H54 (cell line): Measurements from ENCODE around the gene KCTD12.
"Not testable (repeated sequence)": the region's sequence is repeated elsewhere in the genome, so short reads cannot be mapped to it uniquely, and the experiment has no call there.

Source experiments
- DNase-seq: peaks from one replicate; pipeline ENCODE4 v3.0.0; 2011; ENCODE audit warnings: low spot score, mixed read lengths; ENCODE audit not compliant: insufficient read length
- FAIRE-seq: peaks from 3 replicates; lab custom pipeline; 2011; peaks lifted over from hg19 to GRCh38; lab: Jason Lieb, UNC
- POLR2A ChIP-seq: IDR thresholded peaks from 2 replicates; pipeline ENCODE4 v1.6.1; 2011; ENCODE audit warnings: low read depth, mild to moderate bottlenecking, low read length

KCTD12 gene

DNA sequence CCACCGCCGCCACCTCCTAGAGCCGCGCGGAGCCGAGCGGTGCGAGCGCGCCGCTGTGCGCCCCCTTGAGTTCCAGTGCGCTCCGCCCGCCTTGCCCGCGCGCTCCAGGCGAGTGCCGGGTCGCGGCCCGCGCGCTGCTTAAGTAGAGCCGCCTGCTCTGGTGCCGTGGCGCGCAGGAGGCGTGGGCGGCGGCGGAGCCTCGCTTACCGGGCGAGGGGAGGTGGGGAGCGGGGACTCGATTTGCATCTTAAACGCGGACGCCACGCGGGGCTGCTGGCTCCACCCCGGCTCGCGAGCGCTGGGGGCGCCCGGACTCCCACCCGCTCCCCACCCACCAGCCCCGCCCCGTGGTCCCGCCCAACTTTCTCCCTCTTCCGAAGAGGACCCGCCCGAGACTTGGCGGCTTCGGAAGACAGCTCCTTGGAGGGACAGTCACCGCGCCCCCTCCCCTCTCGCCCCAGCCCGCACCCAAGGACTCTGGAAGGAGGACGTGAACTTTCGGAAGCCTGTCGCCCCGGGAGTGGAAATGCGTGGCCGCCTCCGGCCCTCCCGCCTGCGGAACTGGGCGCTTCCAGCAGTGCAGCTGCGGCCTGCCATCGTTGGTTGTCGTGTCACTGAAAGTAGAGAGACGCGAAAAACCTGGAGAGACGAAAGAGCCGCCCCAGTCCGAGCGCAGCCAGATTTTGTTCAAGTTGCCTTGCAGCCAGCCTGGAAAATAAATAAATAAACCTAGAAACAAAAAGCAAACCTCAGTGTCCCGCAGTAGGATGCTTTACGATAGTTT, at the start of gene KCTD12:
TSS of gene KCTD12 (minus strand) at position 114 of the 784 bp plus-strand sequence. CDS start 257 bp downstream, outside the sequence.
- FAIRE-seq (no peak), DNase-seq (peak; percentile 52)
- peak; percentile 62 for TF ChIP-seq POLR2A

DNA sequence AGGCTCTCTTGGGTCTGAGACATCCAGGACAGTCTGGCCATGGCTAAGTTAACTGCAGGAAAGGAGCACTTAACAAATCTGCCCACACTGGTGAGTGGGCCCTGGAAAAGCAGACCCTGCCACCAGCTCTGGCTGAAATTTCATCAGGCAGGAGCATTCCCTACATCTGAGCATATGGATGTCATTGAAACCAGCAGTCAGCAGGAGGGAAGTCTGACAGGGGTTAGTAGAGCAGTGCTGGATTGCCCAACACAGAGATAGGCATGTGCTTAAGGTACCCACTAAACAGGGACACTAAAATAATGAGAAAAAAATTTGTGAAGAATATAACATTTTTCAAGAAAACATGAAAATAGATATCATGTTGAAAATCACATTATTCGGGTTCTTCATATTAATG, 48.5 kb upstream of the KCTD12 start:
- DNase-seq (no peak), FAIRE-seq (no peak)
- TF ChIP-seq POLR2A: no peak

DNA sequence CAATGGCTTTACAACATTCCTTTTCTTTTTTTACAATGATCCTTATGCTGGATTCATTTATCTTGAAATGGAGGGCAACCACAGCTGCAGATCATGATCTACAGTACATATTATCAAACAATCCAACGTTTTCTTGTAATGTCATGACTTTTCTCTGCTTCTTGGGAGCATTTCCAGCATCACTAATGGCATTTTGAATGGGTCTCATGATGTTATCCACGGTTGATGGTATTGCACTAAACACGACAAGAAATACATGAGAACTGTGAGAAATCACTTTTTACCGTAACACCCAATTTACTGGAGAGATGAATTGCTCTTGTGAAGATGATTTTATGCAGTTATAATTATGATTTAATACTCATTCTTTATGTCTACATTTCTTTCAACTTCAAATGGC, 45.9 kb upstream of the KCTD12 start:
- FAIRE-seq (no peak), DNase-seq (no peak)
- TF ChIP-seq POLR2A: no peak

DNA sequence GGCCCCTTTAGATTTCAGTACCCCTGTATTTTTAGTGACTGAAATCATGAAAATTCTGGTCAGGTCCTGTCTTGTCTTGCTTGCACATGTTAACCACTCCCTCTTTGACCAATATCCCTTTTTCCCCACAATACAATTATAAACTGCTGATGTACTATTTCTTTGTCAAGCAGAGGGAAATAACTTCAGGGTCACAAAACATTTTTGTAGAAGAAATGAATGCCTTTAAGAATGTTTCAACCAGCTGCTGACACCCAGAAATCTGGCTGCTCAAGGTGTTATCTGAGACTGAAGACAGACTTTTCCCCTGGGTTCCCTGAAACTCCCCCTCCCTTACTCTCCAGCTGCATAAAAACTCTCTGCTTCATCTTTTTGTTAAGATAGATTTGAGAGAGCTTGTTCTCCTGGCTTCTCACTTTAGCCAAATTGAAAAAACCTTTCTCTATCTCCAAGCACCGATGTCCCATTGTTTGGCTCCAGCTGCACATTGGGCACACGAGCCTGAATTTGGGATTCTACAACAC, 43.7 kb upstream of the KCTD12 start:
- no peak for TF ChIP-seq POLR2A
- FAIRE-seq (no peak), DNase-seq (no peak)

DNA sequence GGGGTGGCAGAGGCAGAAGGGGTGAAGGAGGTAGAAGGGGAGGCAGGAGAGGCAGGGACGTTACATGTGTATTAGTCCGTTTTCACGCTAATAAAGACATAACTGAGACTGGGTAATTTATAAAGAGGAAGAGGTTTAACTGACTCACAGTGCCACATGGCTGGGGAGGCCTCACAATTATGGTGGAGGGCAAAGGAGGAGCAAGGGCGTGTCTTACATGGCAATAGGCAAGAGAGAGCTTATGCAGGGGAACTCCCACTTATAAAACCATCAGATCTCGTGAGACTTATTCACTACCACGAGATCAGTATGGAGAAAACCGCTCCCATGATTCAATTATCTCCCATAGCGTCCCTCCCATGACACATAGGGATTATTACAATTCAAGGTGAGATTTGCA, 43.1 kb upstream of the KCTD12 start:
- no peak for TF ChIP-seq POLR2A
- DNase-seq (no peak), FAIRE-seq (no peak)

DNA sequence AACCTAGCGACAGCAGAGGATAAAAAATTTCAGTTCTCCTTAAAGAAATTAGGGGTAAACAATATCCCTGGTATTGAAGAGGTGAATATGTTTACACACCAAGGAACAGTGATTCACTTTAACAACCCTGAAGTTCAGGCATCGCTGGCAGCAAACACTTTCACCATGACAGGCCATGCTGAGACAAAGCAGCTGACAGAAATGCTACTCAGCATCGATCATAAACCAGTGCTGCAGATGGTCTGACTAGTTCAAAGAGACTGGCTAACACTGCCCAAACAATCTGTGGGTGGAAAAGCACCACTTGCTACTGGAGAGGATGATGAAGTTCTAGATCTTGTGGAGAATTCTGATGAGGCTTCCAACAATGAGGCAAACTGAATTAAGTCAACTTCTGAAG, 42.3 kb upstream of the KCTD12 start:
- no peak for TF ChIP-seq POLR2A
- DNase-seq (no peak), FAIRE-seq (no peak)

DNA sequence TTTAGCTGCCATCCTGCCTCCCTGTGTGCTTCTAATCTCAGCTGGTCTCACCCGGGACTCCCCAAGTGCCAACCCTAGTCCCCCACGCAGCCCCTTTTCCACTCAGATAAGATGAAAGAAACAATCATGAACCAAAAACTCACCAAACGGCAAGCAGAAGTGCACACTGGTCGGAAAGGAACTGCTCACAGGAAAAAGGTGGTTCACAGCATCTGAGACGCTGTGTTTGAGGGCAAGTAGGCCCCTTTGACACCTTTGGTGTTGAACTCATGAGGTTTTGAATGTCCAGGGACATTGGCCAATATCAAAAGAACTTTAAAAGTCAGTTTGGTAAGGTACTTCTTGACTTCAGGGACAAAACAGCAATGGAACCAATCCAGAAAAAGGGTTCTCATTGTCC, 41.8 kb upstream of the KCTD12 start:
- FAIRE-seq: no peak
- DNase-seq: no peak
- no peak for TF ChIP-seq POLR2A

DNA sequence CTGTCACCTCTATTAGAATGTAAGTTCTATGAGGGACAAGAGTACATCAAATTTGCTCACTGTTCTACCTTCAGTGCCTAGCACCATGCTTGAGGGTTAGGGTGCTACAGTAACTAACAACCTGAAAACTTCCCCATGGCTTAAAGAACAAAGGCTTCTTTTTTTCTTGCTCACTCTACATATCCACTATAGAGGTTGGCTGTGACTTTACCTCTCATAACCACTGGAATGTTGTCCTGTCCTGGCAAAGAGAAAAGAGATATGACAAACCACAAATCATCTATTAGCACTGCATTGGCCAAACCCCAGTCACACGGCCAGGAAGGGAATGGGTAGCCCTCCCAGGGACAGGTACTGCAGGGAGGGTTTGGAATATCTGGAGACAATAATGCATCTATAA, 38.9 kb upstream of the KCTD12 start:
- TF ChIP-seq POLR2A: no peak
- DNase-seq (no peak), FAIRE-seq (no peak)

DNA sequence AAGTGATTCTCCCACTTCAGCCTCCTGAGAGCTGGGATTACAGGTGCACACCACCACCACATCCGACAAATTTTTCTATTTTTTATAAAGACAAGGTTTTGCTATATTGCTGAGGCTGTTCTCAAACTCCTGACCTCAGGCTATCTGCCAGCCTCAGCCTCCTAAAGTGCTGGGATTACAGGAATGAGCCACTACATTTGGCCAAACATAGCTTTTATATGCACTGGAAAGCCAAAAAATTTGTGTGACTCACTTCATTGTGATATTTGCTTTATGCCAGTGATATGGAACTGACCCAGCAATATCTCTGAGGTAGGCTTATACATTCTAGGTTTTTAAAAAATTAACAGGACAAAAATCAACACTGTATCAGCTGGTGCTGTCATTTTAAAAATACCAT, 35.3 kb upstream of the KCTD12 start:
- TF ChIP-seq POLR2A: no peak
- no peak for FAIRE-seq
- no peak for DNase-seq

DNA sequence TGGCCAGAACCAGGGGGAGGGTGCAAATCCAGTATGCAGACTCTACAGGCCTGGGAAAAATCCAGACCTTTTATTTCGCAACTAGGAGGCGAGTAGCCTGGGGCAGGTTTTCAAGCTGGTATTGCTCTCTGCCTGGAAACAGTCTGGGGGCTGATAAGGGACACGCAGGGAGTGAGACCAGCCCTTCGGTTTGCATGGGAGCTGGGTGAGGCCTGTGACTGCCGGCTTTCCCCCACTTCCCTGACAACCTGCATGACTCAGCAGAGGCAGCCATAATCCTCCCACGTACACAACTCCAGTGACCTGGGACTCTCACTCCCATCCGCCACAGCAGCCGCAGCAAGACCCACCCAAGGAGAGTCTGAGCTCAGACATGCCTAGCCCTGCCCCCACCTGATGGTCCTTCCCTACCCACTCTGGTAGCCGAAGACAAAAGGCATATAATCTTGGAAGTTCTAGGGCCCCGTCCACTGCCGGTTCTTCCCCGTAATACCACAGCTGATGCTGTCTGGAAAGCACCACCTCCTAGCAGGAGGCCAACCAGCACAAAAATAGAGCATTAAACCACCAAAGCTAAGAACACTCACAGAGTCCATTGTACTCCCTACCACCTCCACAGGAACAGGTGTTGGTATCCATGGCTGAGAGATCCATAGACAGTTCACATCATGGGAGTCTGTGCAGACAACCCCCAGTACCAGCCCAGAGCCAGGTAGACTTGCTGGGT, 31.7 kb upstream of the KCTD12 start:
- not testable (repeated sequence) for FAIRE-seq, DNase-seq

DNA sequence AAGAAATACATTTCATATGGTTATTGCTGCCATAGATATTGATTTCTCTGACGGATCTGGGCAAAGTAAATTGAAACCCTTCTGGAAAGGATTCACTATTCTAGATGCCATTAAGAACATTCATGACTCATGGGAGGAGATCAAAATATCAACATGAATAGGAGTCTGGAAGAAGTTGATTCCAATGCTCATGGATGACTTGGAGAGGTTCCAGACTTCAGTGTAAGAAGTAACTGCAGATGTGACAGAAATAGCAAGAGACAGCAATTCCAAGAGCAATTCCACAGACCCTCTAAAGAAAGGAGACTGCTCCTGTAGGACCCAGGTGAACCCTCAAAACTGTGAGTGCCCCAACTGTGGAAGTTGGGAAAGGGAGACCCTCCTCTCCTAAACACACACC, 30.9 kb upstream of the KCTD12 start:
- no peak for DNase-seq
- FAIRE-seq: no peak
- no peak for TF ChIP-seq POLR2A

DNA sequence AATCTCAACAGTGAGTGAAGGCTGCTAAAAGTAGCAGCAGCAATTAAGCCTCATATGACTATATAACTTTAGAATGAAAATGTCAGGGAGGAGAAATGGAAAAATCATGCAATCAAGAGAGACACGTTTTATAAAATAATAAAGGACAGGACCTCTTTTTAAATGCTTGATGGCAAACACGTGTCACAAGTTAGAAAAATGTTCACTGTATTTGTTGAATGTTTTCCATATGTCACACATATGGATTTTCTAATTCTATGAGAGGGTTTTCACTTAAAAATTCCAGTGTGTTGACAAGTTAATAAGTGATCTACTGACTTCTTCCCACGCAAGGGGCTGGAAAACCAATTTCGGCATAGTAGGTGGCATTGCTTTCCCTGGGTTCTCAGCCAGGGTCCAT, 27.7 kb upstream of the KCTD12 start:
- no peak for FAIRE-seq
- DNase-seq: no peak
- no peak for TF ChIP-seq POLR2A

DNA sequence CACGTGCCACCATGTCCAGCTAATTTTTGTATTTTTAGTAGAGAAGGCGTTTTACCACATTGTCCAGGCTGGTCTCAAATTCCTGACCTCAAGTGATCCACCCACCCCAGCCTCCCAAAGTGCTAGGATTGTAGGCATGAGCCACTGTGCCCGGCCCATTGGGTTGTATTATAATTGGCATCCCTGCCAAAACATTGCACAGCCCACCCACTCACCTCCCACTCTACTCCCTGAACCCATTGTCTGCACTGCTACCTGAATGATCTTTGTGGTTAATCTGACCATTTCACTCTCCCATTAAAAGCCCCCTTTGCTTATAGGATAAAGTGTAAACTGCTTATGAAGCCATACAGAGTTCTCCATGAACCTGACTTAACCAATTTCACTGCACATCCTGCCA, 26.3 kb upstream of the KCTD12 start:
- DNase-seq (no peak), FAIRE-seq (no peak)
- no peak for TF ChIP-seq POLR2A

DNA sequence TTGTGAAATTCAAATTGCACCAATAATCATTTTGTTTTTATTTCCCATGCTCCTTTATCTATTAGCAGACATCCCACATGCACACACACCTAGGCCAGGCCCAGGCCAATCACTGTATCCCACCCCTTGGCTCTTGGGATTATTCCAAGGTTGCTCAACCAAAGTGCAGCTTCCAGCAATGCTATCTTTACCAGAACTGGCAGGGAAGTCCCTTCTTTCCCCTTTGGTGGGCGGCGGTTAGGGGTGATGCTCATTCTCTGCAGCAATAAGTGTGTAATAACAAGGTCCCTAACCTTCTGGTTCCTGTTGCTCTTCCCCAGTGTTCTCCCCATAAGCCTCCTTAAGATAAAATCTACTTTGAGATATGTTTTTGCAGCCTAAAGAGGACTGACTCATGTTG, 18.3 kb upstream of the KCTD12 start:
- no peak for TF ChIP-seq POLR2A
- FAIRE-seq (no peak), DNase-seq (no peak)

DNA sequence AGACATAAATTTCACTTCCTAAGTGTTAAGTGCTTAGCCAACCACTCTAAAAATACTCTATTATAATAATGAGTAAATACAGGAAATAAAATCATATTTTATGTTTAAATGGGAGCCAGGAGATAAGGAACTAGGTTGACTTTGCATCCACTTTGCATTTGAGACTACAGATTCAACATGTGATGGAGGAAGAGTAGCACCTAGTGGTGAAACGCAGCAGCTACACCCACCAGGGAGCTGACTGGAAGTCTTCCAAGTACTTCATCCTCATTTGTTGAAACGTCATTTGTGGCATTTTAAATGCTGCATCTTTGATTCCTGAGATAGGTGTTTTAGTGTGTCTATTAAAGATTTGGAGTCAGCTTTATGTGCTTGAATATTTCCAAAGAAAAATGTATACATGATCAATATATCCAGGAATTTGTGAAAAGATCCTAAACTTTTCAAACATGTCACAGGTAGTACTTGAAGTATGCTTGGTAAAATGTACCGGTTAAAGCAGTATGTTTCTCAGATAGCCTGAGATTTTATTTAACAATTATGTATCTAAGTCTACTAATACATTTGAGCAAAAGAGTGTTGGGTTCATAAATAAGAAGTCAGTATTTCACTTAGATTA, 17.4 kb upstream of the KCTD12 start:
- TF ChIP-seq POLR2A: no peak
- DNase-seq (peak; percentile 27), FAIRE-seq (peak; percentile 87)

DNA sequence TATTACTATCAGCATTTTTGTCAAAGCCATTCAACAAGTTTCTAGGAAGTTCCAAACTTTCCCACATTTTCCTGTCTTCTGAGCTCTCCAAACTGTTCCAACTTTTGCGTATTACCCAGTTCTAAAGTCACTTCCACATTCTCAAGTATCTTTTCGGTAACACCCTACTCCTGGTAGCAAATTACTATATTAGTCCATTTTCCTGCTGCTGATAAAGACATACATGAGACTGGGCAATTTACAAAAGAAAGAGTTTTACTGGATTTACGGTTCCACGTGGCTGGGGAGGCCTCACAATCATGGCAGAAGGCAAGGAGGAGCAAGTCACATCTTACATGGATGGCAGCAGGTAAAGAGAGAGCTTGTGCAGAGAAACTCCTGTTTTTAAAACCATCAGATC, 12.9 kb upstream of the KCTD12 start:
- not testable (repeated sequence) for FAIRE-seq, DNase-seq

DNA sequence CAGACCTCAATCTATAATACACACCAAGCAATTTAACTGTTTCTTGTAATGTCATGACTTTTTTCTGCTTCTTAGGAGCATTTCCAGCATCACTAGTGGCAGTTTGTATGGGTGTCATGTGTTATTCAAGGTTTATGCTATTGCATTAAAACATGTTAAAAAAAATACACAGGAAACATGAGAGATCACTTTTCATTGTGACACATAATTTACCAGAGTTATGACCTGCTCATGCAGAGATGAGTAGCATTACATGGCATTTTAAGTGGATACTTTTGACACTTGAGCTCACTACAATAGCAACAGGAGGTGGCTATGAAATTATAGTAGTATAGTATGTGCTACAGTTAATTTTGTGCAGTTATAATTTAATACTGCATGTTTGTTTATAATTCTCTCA, 11.0 kb upstream of the KCTD12 start:
- FAIRE-seq, DNase-seq: not testable (repeated sequence)
